Gastroesophageal sphincter (tissue), 4 donors: ENCODE results near the gene AGBL1. TPM values are rescaled to one million over a fixed set of nuclear protein-coding genes. Genes with fewer than 3 reads are reported as not detected.

Experiments
- ATAC-seq: fragments of 150-250 bp; one replicate; pipeline ENCODE4 v1.9.1; 2016; ENCODE audit warnings: mild to moderate bottlenecking, moderate library complexity
- H3K27ac ChIP-seq, 4 donors: fragments of 200-600 bp; sonication (generic) in 3 of 4; 1 replicate in 3 of 4; 2 replicates in 1 of 4; pipeline ENCODE4 v1.5.1; 2016 to 2019
- H3K27me3 ChIP-seq: fragments of 200-600 bp; sonication (generic); one replicate; pipeline ENCODE4 v1.5.1; 2019
- H3K36me3 ChIP-seq, 2 donors: fragments of 200-600 bp; sonication (generic); one replicate each; pipeline ENCODE4 v1.5.1; 2019; ENCODE audit warnings: control low read depth in 1 of 2
- H3K4me1 ChIP-seq, 3 donors: fragments of 200-600 bp; sonication (generic); 1 replicate in 2 of 3; 2 replicates in 1 of 3; pipeline ENCODE4 v1.5.1; 2016 to 2019; ENCODE audit warnings: control low read depth in 2 of 3
- H3K4me3 ChIP-seq, 2 donors: fragments of 200-600 bp; sonication (generic); one replicate each; pipeline ENCODE4 v1.5.1; 2019; ENCODE audit warnings: mild to moderate bottlenecking in 1 of 2, moderate library complexity in 1 of 2
- H3K9me3 ChIP-seq, 3 donors: fragments of 200-600 bp; sonication (generic); one replicate each; pipeline ENCODE4 v1.5.1; 2017 to 2019; ENCODE audit warnings: control low read depth in 2 of 3
- EP300 ChIP-seq: sonication (generic); formaldehyde crosslinking; IDR thresholded peaks from one replicate; pipeline ENCODE4 v1.6.1; 2017; ENCODE audit warnings: antibody characterized with exemption, mild to moderate bottlenecking
- POLR2A ChIP-seq, 2 donors: fragments of 450-650 bp; IDR thresholded peaks; one replicate each; pipeline ENCODE4 v1.6.1; 2017; ENCODE audit warnings: antibody characterized with exemption in 2 of 2, mild to moderate bottlenecking in 2 of 2, moderate library complexity in 1 of 2
- POLR2AphosphoS5 ChIP-seq: sonication (generic); formaldehyde crosslinking; IDR thresholded peaks from one replicate; pipeline ENCODE4 v1.6.1; 2017; ENCODE audit warnings: antibody characterized with exemption
- WGBS, 2 donors: methylation state at CpG; one replicate each; pipeline ENCODE4 v1.1.5; 2018; ENCODE audit warnings: low coverage in 1 of 2; 5-methylcytosine and 5-hydroxymethylcytosine counted together
- total RNA-seq, 4 donors: library from RNA; depleted of rRNA; stranded (reverse); fragments of >200 nt; gene quantifications; one replicate each; pipeline ENCODE4 v1.1.0, GENCODE V29; 2016
- TF ChIP-seq, protein P1 (sequence below), 4 experiments: fragments of 200-600 bp in 2 of 4; fragments of 450-650 bp in 2 of 4; sonication (generic) in 1 of 4; IDR thresholded peaks; one replicate each; pipeline ENCODE4 v1.5.1; 2017 to 2019; ENCODE audit warnings: antibody characterized with exemption in 4 of 4, mild to moderate bottlenecking in 2 of 4, moderate library complexity in 2 of 4

The AGBL1 gene
- total RNA-seq, 4 donors from 2014 or later = 0.12 to 0.13 TPM; not detected in 2

DNA sequence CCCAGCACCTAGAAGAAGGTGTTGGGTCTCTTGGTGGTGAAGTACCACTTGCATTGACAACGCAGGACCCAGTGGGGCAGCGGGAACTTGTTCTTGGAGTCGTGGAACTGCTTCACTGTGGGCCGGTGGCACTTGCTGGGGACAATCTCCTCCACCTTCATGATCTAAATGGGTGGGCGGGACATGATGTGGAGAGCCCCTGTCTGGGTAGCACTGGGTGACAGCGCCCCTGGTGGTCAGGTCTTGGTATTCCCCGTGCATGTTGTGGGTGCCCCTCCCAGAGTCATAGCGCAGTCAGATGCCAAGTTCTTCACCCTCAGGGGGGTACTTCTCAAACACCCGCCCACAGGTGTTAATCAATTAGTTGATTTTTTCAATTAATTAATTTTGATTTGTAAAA lies 60.2 kb downstream of the AGBL1 start:
- Histone ChIP-seq H3K27me3 (peaks cover 17% of the 10 kb centered on the region), H3K36me3 (no peaks in the 10 kb centered on the region), H3K4me3 (no peak overlapping the region), H3K4me1 (no peaks in the 10 kb centered on the region), H3K27ac (no peak overlapping the region), H3K9me3 (no peaks in the 10 kb centered on the region)
- TF ChIP-seq POLR2A (IDR thresholded peaks at IDR 0.05) (no peak), EP300 (no peak), POLR2AphosphoS5 (no peak)
- TF ChIP-seq, protein P1, sequence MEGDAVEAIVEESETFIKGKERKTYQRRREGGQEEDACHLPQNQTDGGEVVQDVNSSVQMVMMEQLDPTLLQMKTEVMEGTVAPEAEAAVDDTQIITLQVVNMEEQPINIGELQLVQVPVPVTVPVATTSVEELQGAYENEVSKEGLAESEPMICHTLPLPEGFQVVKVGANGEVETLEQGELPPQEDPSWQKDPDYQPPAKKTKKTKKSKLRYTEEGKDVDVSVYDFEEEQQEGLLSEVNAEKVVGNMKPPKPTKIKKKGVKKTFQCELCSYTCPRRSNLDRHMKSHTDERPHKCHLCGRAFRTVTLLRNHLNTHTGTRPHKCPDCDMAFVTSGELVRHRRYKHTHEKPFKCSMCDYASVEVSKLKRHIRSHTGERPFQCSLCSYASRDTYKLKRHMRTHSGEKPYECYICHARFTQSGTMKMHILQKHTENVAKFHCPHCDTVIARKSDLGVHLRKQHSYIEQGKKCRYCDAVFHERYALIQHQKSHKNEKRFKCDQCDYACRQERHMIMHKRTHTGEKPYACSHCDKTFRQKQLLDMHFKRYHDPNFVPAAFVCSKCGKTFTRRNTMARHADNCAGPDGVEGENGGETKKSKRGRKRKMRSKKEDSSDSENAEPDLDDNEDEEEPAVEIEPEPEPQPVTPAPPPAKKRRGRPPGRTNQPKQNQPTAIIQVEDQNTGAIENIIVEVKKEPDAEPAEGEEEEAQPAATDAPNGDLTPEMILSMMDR (IDR thresholded peaks at IDR 0.05) = no peak
- ATAC-seq = no peak
- 70% methylated on average over 8 of the region's 9 CpGs; no CpG with 5 or more reads in 1 of the 2 donors for WGBS, 2 donors

DNA sequence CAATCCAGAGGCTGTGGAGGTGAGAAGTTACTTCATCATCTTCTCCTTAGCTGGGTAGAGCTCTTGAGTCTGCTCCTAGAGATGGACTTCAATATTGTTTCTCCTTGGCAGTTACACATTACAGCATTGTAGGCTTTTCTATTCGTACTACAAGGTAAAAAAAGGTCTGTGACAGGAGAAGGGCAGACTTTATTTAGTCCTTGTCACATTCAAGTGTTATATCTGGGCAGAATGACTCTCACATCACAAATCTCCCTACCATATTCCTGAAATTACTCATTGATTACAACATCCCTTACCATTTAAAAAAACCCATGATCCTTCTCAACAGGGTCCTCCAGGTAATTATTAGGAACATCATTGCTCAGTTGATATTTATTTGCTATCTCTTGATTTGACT lies 75.0 kb downstream of the AGBL1 start:
- no peaks in the 10 kb centered on the region for H3K27me3 ChIP-seq
- no peak overlapping the region for H3K27ac ChIP-seq
- H3K4me1 ChIP-seq = no peaks in the 10 kb centered on the region
- no peaks in the 10 kb centered on the region for H3K36me3 ChIP-seq
- TF ChIP-seq EP300 (no peak), POLR2AphosphoS5 (no peak), POLR2A (IDR thresholded peaks at IDR 0.05) (no peak)
- TF ChIP-seq, protein P1 (IDR thresholded peaks at IDR 0.05) = no peak
- H3K9me3 ChIP-seq = peaks cover 0 to 21% (median 0%) of the 10 kb centered on the region in 3 donors
- ATAC-seq = no peak
- WGBS, 2 donors = 50 to 73% methylated on average over 1 of the region's 1 CpG
- H3K4me3 ChIP-seq = no peak overlapping the region

DNA sequence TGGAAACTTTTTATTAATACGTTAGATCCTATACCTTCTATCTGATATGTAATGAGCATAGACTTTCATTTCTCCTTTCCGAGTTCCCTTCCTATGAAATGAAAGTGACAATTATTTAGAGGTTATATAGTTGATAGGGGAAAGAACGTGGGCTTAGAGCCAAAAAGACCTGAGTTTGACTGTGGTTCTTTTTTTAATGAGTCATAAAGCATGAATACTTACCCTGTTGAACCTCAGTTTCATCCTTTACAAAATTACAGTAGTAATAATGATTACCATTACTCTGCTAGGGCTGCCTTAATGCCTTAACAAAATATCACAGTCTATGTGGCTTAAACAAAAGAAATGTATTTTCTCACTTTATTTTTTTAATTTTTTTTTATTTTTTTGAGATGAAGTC lies 75.9 kb downstream of the AGBL1 start:
- H3K36me3 ChIP-seq = no peaks in the 10 kb centered on the region
- no peak overlapping the region for H3K27ac ChIP-seq
- 59 to 62% methylated on average over 3 of the region's 3 CpGs for WGBS, 2 donors
- no peaks in the 10 kb centered on the region for H3K4me1 ChIP-seq
- peaks cover 0 to 15% (median 0%) of the 10 kb centered on the region in 3 donors for H3K9me3 ChIP-seq
- H3K4me3 ChIP-seq = no peak overlapping the region
- H3K27me3 ChIP-seq = no peaks in the 10 kb centered on the region
- no peak for ATAC-seq
- no peak for TF ChIP-seq POLR2A (IDR thresholded peaks at IDR 0.05)
- TF ChIP-seq EP300 = no peak

DNA sequence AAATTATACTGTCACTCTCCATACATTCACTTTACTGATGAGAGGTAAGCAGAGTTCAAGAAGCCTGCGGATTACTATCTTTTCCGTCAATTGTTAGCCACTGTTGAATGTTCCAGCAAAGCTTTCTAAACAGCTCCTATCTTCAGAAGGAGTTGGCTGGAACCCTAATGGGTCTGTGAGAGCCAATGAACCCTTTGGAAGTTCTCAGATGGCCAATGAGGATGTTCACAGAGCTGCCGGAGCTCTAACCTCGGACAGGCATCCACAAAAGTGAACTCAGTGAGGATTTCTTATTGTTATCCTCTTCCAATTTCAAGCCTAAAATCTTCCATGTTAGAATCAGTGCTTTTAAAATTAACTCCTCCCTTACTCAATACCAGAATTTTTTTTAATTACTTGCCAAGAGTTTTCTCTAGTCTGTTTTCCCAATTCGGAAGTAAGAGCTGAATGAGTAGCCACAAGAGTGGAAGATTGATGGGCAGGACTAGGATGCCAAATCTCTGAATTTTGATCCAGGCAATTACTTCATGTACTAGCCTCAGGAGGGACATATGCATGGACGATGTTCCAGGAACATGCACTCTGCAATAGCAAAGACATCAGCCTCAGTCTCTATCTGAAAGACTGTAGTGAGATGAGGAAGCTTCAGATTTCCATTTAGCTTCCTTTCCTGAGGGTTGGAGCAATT lies 78.1 kb downstream of the AGBL1 start:
- Histone ChIP-seq H3K36me3 (no peaks in the 10 kb centered on the region), H3K27me3 (no peaks in the 10 kb centered on the region), H3K4me1 (no peaks in the 10 kb centered on the region), H3K4me3 (no peak overlapping the region), H3K9me3 (peaks cover 0 to under 1% (median 0%) of the 10 kb centered on the region in 3 donors), H3K27ac (no peak overlapping the region)
- WGBS, 2 donors = 46 to 57% methylated on average over 5 to 6 of the region's 6 CpGs
- ATAC-seq = no peak
- TF ChIP-seq, protein P1 (IDR thresholded peaks at IDR 0.05) = no peak
- TF ChIP-seq POLR2A (IDR thresholded peaks at IDR 0.05) (no peak), POLR2AphosphoS5 (no peak), EP300 (no peak)

DNA sequence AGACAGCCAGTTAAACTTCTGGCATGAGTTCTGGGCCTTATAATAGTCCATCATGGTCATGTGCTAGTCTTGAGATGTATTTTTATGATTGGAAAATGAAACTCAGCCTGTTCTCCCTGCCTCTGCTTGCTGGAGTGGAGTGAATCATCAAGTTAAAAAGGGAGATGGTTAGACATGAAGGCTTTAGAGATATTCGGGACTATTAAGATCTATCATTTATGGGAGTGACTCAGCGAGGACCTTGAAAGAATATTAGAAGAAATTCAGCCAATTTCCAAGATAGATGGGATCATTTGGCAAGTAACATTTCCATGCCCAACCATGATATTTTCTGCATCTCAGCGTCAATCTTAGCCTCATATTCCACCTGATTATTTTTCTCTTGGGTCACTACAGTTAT lies 79.8 kb downstream of the AGBL1 start:
- no peaks in the 10 kb centered on the region for H3K27me3 ChIP-seq
- TF ChIP-seq, protein P1 (IDR thresholded peaks at IDR 0.05) = no peak
- no peak for TF ChIP-seq POLR2A (IDR thresholded peaks at IDR 0.05)
- no peak for TF ChIP-seq EP300
- TF ChIP-seq POLR2AphosphoS5 = no peak
- no peak overlapping the region for H3K27ac ChIP-seq
- peaks cover 0 to 10% (median 0%) of the 10 kb centered on the region in 3 donors for H3K4me1 ChIP-seq
- no peak overlapping the region for H3K4me3 ChIP-seq
- ATAC-seq = no peak
- no peaks in the 10 kb centered on the region for H3K9me3 ChIP-seq
- WGBS, 2 donors = 69 to 70% methylated on average over 3 of the region's 3 CpGs
- no peaks in the 10 kb centered on the region for H3K36me3 ChIP-seq
